Aorta (tissue), 5 donors: ENCODE measurements around the gene FOXN3. TPM values are rescaled to one million over a fixed set of nuclear protein-coding genes. Genes with fewer than 3 reads are reported as not detected.
A peak's percentile ranks its signal among the peaks of the same experiment; 100 is the strongest.

Experiments
- ATAC-seq: fragments of 200-7000 bp; cut with Tn5 transposase; one replicate; pipeline ENCODE4 v1.9.1; 2022; ENCODE audit warnings: moderate library complexity; ENCODE audit not compliant: low FRiP score
- DNase-seq, 2 donors: peaks; one replicate each; pipeline ENCODE4 v3.0.0-alpha.2; 2020
- H3K27ac ChIP-seq, 2 donors: one replicate each; pipeline ENCODE4 v1.5.1; 2013; ENCODE audit warnings: low read length in 2 of 2, mild to moderate bottlenecking in 2 of 2, moderate library complexity in 2 of 2, control low read depth in 1 of 2, inconsistent platforms in 1 of 2, low read depth in 1 of 2
- H3K27me3 ChIP-seq, 2 donors: one replicate each; pipeline ENCODE4 v1.6.1; 2013; ENCODE audit warnings: control low read depth in 1 of 2, low read length in 1 of 2, mild to moderate bottlenecking in 1 of 2, moderate library complexity in 1 of 2; ENCODE audit not compliant: insufficient read depth in 2 of 2, control insufficient read depth in 1 of 2
- H3K36me3 ChIP-seq, 2 donors: one replicate each; pipeline ENCODE4 v1.6.1; 2013; ENCODE audit warnings: control low read depth in 1 of 2, low read length in 1 of 2, mild to moderate bottlenecking in 1 of 2; ENCODE audit not compliant: insufficient read depth in 2 of 2, control insufficient read depth in 1 of 2
- H3K4me1 ChIP-seq, 2 donors: one replicate each; pipeline ENCODE4 v1.6.1; 2013; ENCODE audit warnings: low read length in 2 of 2, control low read depth in 1 of 2, mild to moderate bottlenecking in 1 of 2, moderate library complexity in 1 of 2; ENCODE audit not compliant: insufficient read depth in 2 of 2, control insufficient read depth in 1 of 2
- H3K4me3 ChIP-seq, 2 donors: one replicate each; pipeline ENCODE4 v1.5.1; 2013; ENCODE audit warnings: low read length in 2 of 2, control low read depth in 1 of 2, mild to moderate bottlenecking in 1 of 2
- H3K9me3 ChIP-seq: one replicate; pipeline ENCODE4 v1.6.1; 2013; ENCODE audit warnings: mild to moderate bottlenecking, low read length; ENCODE audit not compliant: control insufficient read depth
- WGBS, 2 donors: extraction: QIAGEN DNeasy Blood & Tissue Kit; methylation state at CpG; one replicate each; pipeline ENCODE4 v1.1.7; 2013; 5-methylcytosine and 5-hydroxymethylcytosine counted together
- intact Hi-C, 2 donors: fragments of 100-400 bp; cut with DNase I; formaldehyde crosslinking; loops; one replicate each; pipeline versions ENCODE4 v1.14.2 to v1.15.0; 2022
- polyA plus RNA-seq, 2 donors: library from polyadenylated mRNA; stranded (reverse); fragments of 200-250 nt; gene quantifications; one replicate each; pipeline ENCODE4 v1.2.3, GENCODE V29; 2013
- total RNA-seq, 2 donors: library from RNA; stranded (reverse); fragmentation: NEBNext Ultra II Directional; extraction: Animal tissue kit (Norgen Biotek cat#: 25700); gene quantifications; one replicate each; pipeline ENCODE4 v1.2.1, GENCODE V29; 2021
- donor health status: healthy with polysubstance abuse.
- donor health status: Bipolar disorder and iron deficiency.
- donor health status: DM: no; HTN: no; CAD: no.
- donor health status: DM: no; HTN: no; CAD: no.
- donor health status: DM: yes; HTN: yes; CAD: no.

FOXN3 gene
- total and polyA plus RNA-seq, 4 donors, result 21.4 to 225 (median 101) TPM

GRCh38 chr14:89452281-89452680, 35.2 kb upstream of the FOXN3 start:
- intact Hi-C loops, result no loop called here
- DNase-seq (no peak), ATAC-seq (no peak)
- 96% methylated on average over 9 of the region's 9 CpGs for WGBS, 2 donors
- H3K9me3 ChIP-seq, result no peaks in the 10 kb centered on the region
- no peak overlapping the region for H3K4me3 ChIP-seq
- no peaks in the 10 kb centered on the region for H3K4me1 ChIP-seq
- no peak overlapping the region for H3K27ac ChIP-seq
- no peaks in the 10 kb centered on the region for H3K36me3 ChIP-seq
- H3K27me3 ChIP-seq, result no peaks in the 10 kb centered on the region

GRCh38 chr14:89451229-89451628, 34.2 kb upstream of the FOXN3 start:
- intact Hi-C loops, result no loop called here
- Histone ChIP-seq H3K27ac (no peak overlapping the region), H3K9me3 (no peaks in the 10 kb centered on the region), H3K4me1 (no peaks in the 10 kb centered on the region), H3K27me3 (no peaks in the 10 kb centered on the region), H3K4me3 (no peak overlapping the region), H3K36me3 (no peaks in the 10 kb centered on the region)
- ATAC-seq, result no peak
- WGBS, 2 donors, result 91 to 96% methylated on average over 9 of the region's 9 CpGs
- no peak for DNase-seq

- Histone ChIP-seq H3K9me3 (no peaks in the 10 kb centered on the region), H3K27ac (no peak overlapping the region), H3K36me3 (no peaks in the 10 kb centered on the region), H3K4me3 (no peak overlapping the region), H3K27me3 (no peaks in the 10 kb centered on the region), H3K4me1 (peaks cover 0 to 3% of the 10 kb centered on the region in 2 donors)
- intact Hi-C loops, result no loop called here
- ATAC-seq (no peak), DNase-seq (no peak)
- 93 to 95% methylated on average over 14 of the region's 14 CpGs for WGBS, 2 donors
Observed at GRCh38 chr14:89447182-89447944, 30.3 kb upstream of the FOXN3 start.

- intact Hi-C loops, result no loop called here
- H3K9me3 ChIP-seq, result no peaks in the 10 kb centered on the region
- H3K4me3 ChIP-seq, result no peak overlapping the region
- H3K27me3 ChIP-seq, result no peaks in the 10 kb centered on the region
- DNase-seq (no peak), ATAC-seq (no peak)
- no peak overlapping the region for H3K27ac ChIP-seq
- WGBS, 2 donors, result 52 to 67% methylated on average over 4 of the region's 4 CpGs
- H3K36me3 ChIP-seq, result no peaks in the 10 kb centered on the region
- H3K4me1 ChIP-seq, result peaks cover 0 to 3% of the 10 kb centered on the region in 2 donors
Observed at GRCh38 chr14:89445273-89445973, 28.4 kb upstream of the FOXN3 start.

- Histone ChIP-seq H3K9me3 (no peaks in the 10 kb centered on the region), H3K36me3 (no peaks in the 10 kb centered on the region), H3K4me3 (no peak overlapping the region), H3K27me3 (no peaks in the 10 kb centered on the region), H3K4me1 (peaks cover 0 to 3% of the 10 kb centered on the region in 2 donors), H3K27ac (no peak overlapping the region)
- intact Hi-C loops, result no loop called here
- DNase-seq, result no peak
- 81 to 82% methylated on average over 10 of the region's 10 CpGs for WGBS, 2 donors
- no peak for ATAC-seq
Observed at GRCh38 chr14:89444516-89445125, 27.6 kb upstream of the FOXN3 start.

- no peak overlapping the region for H3K27ac ChIP-seq
- H3K9me3 ChIP-seq, result no peaks in the 10 kb centered on the region
- 78 to 85% methylated on average over 3 of the region's 3 CpGs for WGBS, 2 donors
- no peaks in the 10 kb centered on the region for H3K27me3 ChIP-seq
- intact Hi-C loops, result no loop called here
- H3K4me1 ChIP-seq, result peaks cover 0 to 3% of the 10 kb centered on the region in 2 donors
- H3K36me3 ChIP-seq, result no peaks in the 10 kb centered on the region
- H3K4me3 ChIP-seq, result no peak overlapping the region
- no peak for ATAC-seq
- DNase-seq, result no peak
Observed at GRCh38 chr14:89444044-89444443, 27.0 kb upstream of the FOXN3 start.

GRCh38 chr14:89443042-89443629, 26.1 kb upstream of the FOXN3 start:
- peaks cover 0 to 3% of the 10 kb centered on the region in 2 donors for H3K4me1 ChIP-seq
- H3K4me3 ChIP-seq, result no peak overlapping the region
- intact Hi-C loops, result no loop called here
- no peaks in the 10 kb centered on the region for H3K9me3 ChIP-seq
- DNase-seq (no peak), ATAC-seq (peak; percentile 39)
- peak overlapping the region in 1 of 2 donors; percentile 3 for H3K27ac ChIP-seq
- 9 to 13% methylated on average over 3 of the region's 3 CpGs for whole genome bisulfite sequencing, 2 donors
- H3K36me3 ChIP-seq, result no peaks in the 10 kb centered on the region
- H3K27me3 ChIP-seq, result no peaks in the 10 kb centered on the region

GRCh38 chr14:89442280-89442679, 25.2 kb upstream of the FOXN3 start:
- H3K4me1 ChIP-seq, result peaks cover 0 to 3% of the 10 kb centered on the region in 2 donors
- ATAC-seq, result no peak
- H3K36me3 ChIP-seq, result no peaks in the 10 kb centered on the region
- WGBS, 2 donors, result 83 to 90% methylated on average over 4 of the region's 4 CpGs
- DNase-seq, result no peak
- H3K9me3 ChIP-seq, result no peaks in the 10 kb centered on the region
- H3K27ac ChIP-seq, result no peak overlapping the region
- H3K4me3 ChIP-seq, result no peak overlapping the region
- intact Hi-C loops, result no loop called here
- H3K27me3 ChIP-seq, result no peaks in the 10 kb centered on the region
